OCI-LY7 (cell line): ENCODE data around the gene REG4. TPM values are rescaled to one million over a fixed set of nuclear protein-coding genes. Genes with fewer than 3 reads are reported as not detected.
"Not testable (repeated sequence)": the region's sequence is repeated elsewhere in the genome, so short reads cannot be mapped to it uniquely, and the experiment has no call there.

Experiments used
- BruUV-seq: library from RNA; stranded (reverse); fragments of 400-500 nt; replicated peaks from 2 replicates; lab custom pipeline; 2021; lab: Mats Ljungman, UMichigan
- CTCF ChIA-PET: fragments of 300-600 bp; sonication (Branson Sonifier 250); formaldehyde crosslinking; loops from one replicate; lab custom pipeline; 2022; ENCODE audit warnings: antibody characterized with exemption; ENCODE audit not compliant: unreplicated experiment; lab: Charles Lee
- POLR2A ChIA-PET: fragments of 300-600 bp; sonication (Branson Sonifier 250); formaldehyde crosslinking; loops from one replicate; lab custom pipeline; 2022; ENCODE audit warnings: antibody characterized with exemption; lab: Charles Lee
- DNase-seq: peaks from one replicate; pipeline ENCODE4 v3.0.0-alpha.2; 2015; ENCODE audit warnings: low spot score
- H2AFZ ChIP-seq: fragments of 200-600 bp; sonication (generic), shearing (Covaris generic); 2 replicates; pipeline ENCODE4 v1.6.1; 2014; ENCODE audit warnings: mild to moderate bottlenecking, antibody characterized with exemption, low read length, moderate library complexity
- H3K27ac ChIP-seq: fragments of 200-600 bp; sonication (generic); 2 replicates; pipeline ENCODE4 v1.5.1; 2014; ENCODE audit warnings: mixed run types, low read depth, mild to moderate bottlenecking, moderate library complexity, low read length, inconsistent platforms; ENCODE audit not compliant: poor library complexity, severe bottlenecking
- H3K36me3 ChIP-seq: fragments of 200-600 bp; sonication (generic); 2 replicates; pipeline ENCODE4 v1.6.1; 2014; ENCODE audit warnings: mild to moderate bottlenecking, antibody characterized with exemption, low read length, moderate library complexity, mixed read lengths; ENCODE audit not compliant: insufficient read depth
- H3K4me1 ChIP-seq: fragments of 200-600 bp; sonication (generic); 2 replicates; pipeline ENCODE4 v1.5.1; 2014; ENCODE audit warnings: mild to moderate bottlenecking, low read length; ENCODE audit not compliant: insufficient read depth, poor library complexity, severe bottlenecking
- H3K4me2 ChIP-seq: fragments of 200-600 bp; sonication (generic); 2 replicates; pipeline ENCODE4 v1.6.1; 2014; ENCODE audit warnings: mild to moderate bottlenecking, low read length
- H3K4me3 ChIP-seq: fragments of 200-600 bp; sonication (generic); 2 replicates; pipeline ENCODE4 v1.5.1; 2014; ENCODE audit warnings: mild to moderate bottlenecking, low read depth, low read length; ENCODE audit not compliant: poor library complexity, severe bottlenecking
- H3K79me2 ChIP-seq: fragments of 200-600 bp; sonication (generic); 2 replicates; pipeline ENCODE4 v1.6.1; 2016; ENCODE audit warnings: low read depth, mild to moderate bottlenecking, low read length, moderate library complexity, mixed read lengths; ENCODE audit not compliant: insufficient read depth
- H3K9me2 ChIP-seq: fragments of 200-600 bp; sonication (generic); 2 replicates; pipeline ENCODE4 v1.6.1; 2016; ENCODE audit warnings: mild to moderate bottlenecking, low read length, mixed read lengths; ENCODE audit not compliant: insufficient read depth
- H3K9me3 ChIP-seq: fragments of 200-600 bp; sonication (generic); 2 replicates; pipeline ENCODE4 v1.6.1; 2014; ENCODE audit warnings: mild to moderate bottlenecking, mixed run types, low read length, mixed read lengths
- H4K20me1 ChIP-seq: fragments of 200-600 bp; sonication (generic); 2 replicates; pipeline ENCODE4 v1.6.1; 2014; ENCODE audit warnings: mild to moderate bottlenecking, antibody characterized with exemption, low read length, moderate library complexity, mixed read lengths; ENCODE audit not compliant: insufficient read depth
- EZH2phosphoT487 ChIP-seq: fragments of 200-600 bp; sonication (generic); IDR thresholded peaks from 2 replicates; pipeline ENCODE4 v1.6.1; 2018; ENCODE audit warnings: low read depth, borderline replicate concordance, mild to moderate bottlenecking, mixed run types, antibody characterized with exemption, low read length, moderate library complexity, mixed read lengths
- intact Hi-C: fragments of 100-400 bp; cut with micrococcal nuclease; formaldehyde crosslinking; loops from one replicate; pipeline ENCODE4 v1.10.0; 2022; ENCODE audit not compliant: unreplicated experiment
- total RNA-seq, 2 experiments: library from RNA; depleted of rRNA in 1 of 2; stranded (reverse); fragments of >200 nt in 1 of 2; shearing (Covaris generic) in 1 of 2; gene quantifications; 2 replicates each; pipeline ENCODE4 v1.2.3, GENCODE V29; 2014 to 2022
- TF ChIP-seq, protein P1 (sequence below): fragments of 200-600 bp; sonication (generic); conservative IDR thresholded peaks from 2 replicates; pipeline ENCODE4 v1.5.1; 2014; ENCODE audit warnings: mild to moderate bottlenecking, antibody characterized with exemption, low read length, moderate library complexity, mixed read lengths

REG4 gene
- total RNA-seq, 2 experiments from 2014 or later, result not detected

DNA sequence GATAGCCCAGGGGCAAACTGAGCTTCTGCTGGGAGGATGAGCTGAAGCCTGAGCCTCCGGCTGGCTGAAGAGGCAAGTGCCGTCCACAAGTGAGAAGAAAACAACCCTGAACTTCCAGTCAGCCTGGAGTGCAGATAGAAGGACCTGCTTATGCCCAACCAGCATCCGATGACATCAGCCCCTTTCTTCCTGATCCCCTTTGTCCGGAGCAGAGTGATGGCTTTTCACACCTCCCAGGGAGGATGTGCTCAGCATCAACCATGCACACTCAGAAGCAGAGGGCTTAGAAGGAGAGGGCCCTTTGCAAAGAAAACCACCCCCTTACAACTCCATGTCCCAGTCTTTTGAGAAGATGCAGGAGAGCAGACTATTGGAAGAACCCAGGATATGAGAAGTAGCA, 23.7 kb upstream of the REG4 start:
- H4K20me1 ChIP-seq, result no peaks in the 10 kb centered on the region
- H3K9me2 ChIP-seq, result no peaks in the 10 kb centered on the region
- H2AFZ ChIP-seq, result no peak overlapping the region
- no peak overlapping the region for H3K27ac ChIP-seq
- TF ChIP-seq, protein P1, sequence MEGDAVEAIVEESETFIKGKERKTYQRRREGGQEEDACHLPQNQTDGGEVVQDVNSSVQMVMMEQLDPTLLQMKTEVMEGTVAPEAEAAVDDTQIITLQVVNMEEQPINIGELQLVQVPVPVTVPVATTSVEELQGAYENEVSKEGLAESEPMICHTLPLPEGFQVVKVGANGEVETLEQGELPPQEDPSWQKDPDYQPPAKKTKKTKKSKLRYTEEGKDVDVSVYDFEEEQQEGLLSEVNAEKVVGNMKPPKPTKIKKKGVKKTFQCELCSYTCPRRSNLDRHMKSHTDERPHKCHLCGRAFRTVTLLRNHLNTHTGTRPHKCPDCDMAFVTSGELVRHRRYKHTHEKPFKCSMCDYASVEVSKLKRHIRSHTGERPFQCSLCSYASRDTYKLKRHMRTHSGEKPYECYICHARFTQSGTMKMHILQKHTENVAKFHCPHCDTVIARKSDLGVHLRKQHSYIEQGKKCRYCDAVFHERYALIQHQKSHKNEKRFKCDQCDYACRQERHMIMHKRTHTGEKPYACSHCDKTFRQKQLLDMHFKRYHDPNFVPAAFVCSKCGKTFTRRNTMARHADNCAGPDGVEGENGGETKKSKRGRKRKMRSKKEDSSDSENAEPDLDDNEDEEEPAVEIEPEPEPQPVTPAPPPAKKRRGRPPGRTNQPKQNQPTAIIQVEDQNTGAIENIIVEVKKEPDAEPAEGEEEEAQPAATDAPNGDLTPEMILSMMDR, result no peak
- TF ChIP-seq EZH2phosphoT487, result no peak
- BruUV-seq, result no TSS peak
- H3K4me2 ChIP-seq, result no peak overlapping the region
- H3K4me1 ChIP-seq, result no peaks in the 10 kb centered on the region
- intact Hi-C loops, result no loop called here
- no peaks in the 10 kb centered on the region for H3K9me3 ChIP-seq
- ChIA-PET POLR2A (no interaction called here), CTCF (no interaction called here)
- H3K4me3 ChIP-seq, result no peak overlapping the region
- no peaks in the 10 kb centered on the region for H3K79me2 ChIP-seq
- no peaks in the 10 kb centered on the region for H3K36me3 ChIP-seq
- no peak for DNase-seq

DNA sequence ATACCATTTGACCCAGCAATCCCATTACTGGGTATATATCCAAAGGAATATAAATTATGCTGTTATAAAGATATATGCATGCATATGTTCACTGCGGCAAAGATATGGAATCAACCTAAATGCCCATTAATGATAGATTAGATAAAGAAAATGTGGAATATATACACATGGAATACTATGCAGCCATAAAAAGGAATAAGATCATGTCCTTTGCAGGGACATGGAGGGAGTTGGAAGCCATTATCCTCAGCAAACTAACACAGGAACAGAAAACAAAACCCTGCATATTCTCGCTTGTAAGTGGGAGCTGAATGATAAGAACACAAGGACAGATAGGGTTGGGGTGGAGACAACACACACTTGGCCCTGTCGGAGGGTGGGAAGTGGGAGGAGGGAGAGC, 19.8 kb upstream of the REG4 start:
- H3K4me3 ChIP-seq, result no peak overlapping the region
- no peak overlapping the region for H3K27ac ChIP-seq
- H3K4me1 ChIP-seq, result no peaks in the 10 kb centered on the region
- H2AFZ ChIP-seq, result no peak overlapping the region
- DNase-seq, result no peak
- POLR2A ChIA-PET, result no interaction called here
- TF ChIP-seq EZH2phosphoT487, result no peak
- TF ChIP-seq, protein P1, result no peak
- H3K4me2 ChIP-seq, result no peak overlapping the region
- intact Hi-C loops, result no loop called here
- H3K36me3 ChIP-seq, result no peaks in the 10 kb centered on the region
- no TSS peak for BruUV-seq
- H3K9me2 ChIP-seq, result no peaks in the 10 kb centered on the region
- no peaks in the 10 kb centered on the region for H3K9me3 ChIP-seq
- CTCF ChIA-PET, result no interaction called here
- H3K79me2 ChIP-seq, result no peaks in the 10 kb centered on the region
- H4K20me1 ChIP-seq, result no peaks in the 10 kb centered on the region

DNA sequence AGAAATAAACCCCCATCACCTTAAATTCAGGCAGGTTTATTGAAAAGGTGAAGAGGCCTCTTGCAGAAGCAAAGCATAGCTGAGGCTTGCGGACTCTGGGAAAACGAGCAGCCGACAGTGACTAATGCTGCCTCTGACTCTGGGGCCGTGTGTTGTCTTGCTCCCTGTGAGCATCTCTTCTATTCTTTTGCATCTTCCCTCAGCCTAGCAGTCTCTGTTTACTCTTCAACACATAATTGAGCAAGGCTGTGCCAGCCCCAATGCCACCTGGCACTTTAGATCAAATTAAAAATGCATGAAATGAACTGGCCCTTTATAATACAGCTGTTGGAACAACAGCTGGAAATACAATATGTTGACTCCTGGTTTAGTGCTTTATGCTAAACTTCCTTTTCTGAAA, 18.4 kb upstream of the REG4 start:
- ChIA-PET POLR2A (no interaction called here), CTCF (no interaction called here)
- TF ChIP-seq, protein P1, result no peak
- no peak for TF ChIP-seq EZH2phosphoT487
- Histone ChIP-seq H3K9me2 (no peaks in the 10 kb centered on the region), H3K79me2 (no peaks in the 10 kb centered on the region), H3K27ac (no peak overlapping the region), H3K4me1 (no peaks in the 10 kb centered on the region), H2AFZ (no peak overlapping the region), H3K36me3 (no peaks in the 10 kb centered on the region), H3K9me3 (no peaks in the 10 kb centered on the region), H3K4me3 (no peak overlapping the region), H4K20me1 (no peaks in the 10 kb centered on the region), H3K4me2 (no peak overlapping the region)
- intact Hi-C loops, result no loop called here
- no TSS peak for BruUV-seq
- DNase-seq, result no peak

DNA sequence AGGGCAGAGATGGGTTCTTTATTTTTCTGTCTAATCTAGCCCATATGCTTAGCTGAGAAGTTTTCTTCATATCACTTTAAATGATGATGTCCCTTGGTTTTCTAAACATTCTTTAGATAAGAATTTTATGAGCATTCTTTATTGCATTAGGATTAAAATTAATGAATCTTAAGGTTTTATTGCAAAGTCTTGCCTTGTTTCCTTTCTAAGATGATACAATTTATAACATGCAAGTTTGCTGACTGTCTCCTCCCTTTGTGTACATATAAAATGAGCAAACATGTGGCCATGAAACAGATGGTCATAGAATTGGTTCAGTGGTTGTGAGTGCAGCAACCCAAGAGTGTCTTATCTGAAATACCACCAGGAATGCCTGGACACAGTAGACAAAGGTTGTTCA, 17.7 kb upstream of the REG4 start:
- H2AFZ ChIP-seq, H3K9me3 ChIP-seq, H3K4me1 ChIP-seq, BruUV-seq, H3K79me2 ChIP-seq, H4K20me1 ChIP-seq, H3K27ac ChIP-seq, intact Hi-C loops, DNase-seq, H3K9me2 ChIP-seq, H3K4me2 ChIP-seq, H3K4me3 ChIP-seq, H3K36me3 ChIP-seq, CTCF ChIA-PET: not testable (repeated sequence)
- POLR2A ChIA-PET, result interaction anchor here (0.5 to 0.6 kb wide), 2 partner anchors 9 to 106 kb away, joined by 3 read pairs; no protein-coding TSS in a partner anchor
